GM21619 (cell line): Measurements from ENCODE around the gene TMEM201.

Experiments
- ATAC-seq: cut with Tn5 transposase; IDR thresholded peaks from one replicate; pipeline ENCODE4 v1.9.1; 2021; ENCODE audit not compliant: unreplicated experiment

The TMEM201 gene

DNA sequence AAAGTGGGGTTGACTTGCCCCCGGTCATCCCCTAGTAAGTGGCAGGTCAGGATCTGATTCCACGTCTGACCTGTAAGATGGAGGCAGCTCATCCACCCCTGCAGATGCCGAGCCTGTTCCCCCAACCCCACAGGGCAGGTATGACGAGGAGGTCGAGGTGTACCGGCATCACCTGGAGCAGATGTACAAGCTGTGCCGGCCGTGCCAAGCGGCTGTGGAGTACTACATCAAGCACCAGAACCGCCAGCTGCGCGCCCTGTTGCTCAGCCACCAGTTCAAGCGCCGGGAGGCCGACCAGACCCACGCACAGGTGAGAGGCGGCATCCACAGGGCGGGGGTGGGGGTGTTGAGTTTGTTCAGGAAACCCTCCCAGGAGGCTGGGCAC, 9.6 kb downstream of the TMEM201 start:
- ATAC-seq: no peak

DNA sequence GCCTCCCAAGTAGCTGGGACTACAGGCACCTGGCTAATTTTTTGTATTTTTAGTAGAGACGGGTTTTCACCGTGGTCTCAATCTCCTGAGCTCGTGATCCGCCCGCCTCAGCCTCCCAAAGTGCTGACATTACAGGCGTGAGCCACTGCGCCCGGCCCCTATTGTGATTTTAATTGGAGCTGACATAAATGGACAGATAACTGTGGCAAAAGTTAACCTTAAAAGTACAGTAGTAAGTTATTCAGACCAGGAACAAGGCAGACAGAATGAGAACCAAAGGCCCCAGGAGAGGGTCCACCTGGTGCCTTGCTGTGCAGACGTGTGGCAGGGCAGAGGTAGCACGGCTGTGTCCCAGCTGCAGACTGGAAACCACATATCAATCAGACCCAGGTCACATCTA, 11.0 kb downstream of the TMEM201 start:
- ATAC-seq: no peak

DNA sequence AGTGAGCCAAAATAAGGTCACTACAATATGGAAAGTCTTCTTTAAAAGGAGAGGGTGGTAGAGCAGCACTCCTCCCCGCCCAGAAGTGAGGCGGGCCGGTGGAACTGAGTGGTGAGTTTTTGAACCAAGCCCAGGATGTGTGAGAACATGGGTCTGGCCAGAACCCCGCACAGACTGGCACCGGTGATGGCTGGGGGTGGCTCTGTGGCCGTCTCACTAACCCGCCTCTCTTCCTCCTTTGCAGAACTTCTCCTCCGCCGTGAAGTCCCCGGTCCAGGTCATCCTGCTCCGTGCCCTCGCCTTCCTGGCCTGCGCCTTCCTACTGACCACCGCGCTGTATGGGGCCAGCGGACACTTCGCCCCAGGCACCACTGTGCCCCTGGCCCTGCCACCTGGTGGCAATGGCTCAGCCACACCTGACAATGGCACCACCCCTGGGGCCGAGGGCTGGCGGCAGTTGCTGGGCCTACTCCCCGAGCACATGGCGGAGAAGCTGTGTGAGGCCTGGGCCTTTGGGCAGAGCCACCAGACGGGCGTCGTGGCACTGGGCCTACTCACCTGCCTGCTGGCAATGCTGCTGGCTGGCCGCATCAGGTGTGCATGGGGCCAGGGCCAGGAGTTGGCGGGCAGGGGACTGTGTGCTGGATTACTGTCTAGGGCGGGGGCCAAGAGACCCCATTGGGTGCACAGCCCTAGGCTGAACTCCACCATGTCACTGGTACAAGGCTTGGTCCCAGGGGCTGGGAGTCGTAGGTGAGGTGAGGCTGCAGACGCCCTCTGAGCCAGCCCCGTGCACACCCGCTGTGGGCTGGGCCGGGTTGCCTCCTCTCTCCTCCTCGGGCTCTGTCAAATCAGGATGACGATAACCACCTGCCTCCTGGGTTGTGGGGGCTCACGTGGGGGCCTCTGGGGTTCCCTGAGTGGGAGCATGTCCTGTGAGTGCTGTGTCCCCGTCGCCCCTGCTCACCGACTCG, 12.4 kb downstream of the TMEM201 start:
- no peak for ATAC-seq

DNA sequence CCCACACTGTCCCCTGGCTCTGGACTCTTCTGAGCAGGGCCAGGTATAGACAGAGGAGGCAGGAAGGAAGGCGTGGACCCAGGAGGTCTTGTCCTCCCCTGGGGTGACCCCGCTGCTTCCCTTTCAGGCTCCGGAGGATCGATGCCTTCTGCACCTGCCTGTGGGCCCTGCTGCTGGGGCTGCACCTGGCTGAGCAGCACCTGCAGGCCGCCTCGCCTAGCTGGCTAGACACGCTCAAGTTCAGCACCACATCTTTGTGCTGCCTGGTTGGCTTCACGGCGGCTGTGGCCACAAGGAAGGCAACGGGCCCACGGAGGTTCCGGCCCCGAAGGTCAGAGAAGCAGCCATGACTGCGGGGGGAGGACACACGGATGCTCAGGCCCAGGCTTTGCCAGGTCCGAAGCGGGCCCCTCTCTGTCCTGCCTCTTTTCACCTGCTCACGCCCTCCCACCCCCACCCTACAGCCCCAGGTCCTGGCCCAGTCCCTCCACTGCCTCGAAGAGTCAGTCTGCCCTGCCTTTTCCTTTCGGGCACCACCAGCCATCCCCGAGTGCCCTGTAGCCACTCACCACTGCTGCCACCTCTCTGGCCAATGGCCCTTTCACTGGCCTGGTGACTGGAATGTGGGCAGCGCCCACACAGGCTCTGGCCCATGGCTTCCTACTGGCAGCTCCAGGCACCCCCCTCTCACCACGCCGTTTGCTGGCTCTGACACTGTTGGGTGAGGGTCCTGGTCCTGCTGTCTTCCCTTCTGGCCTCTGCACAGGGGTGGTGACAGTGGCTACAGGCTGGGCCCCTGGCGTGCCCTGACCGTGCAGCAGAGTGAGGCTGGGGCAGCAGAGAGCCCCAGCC, 13.5 kb downstream of the TMEM201 start:
- ATAC-seq: no peak

DNA sequence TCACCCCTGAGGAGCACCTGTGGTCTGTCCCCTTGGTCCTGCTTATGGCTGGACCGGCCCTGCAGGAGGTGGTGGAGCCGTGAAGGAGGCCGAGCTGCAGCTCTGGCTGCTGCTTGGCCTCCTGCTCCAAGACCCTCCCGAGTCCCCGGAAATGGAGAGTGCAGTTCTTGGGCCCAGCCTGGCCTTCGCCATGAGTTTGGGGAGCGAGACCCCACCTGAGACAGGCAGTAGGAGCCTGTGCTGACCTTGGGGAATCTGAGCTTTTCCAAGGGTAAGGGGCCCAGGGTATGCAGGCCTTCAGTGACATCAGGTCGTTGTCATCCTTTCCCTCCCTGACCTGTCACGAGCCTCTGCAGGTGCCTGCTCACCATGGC, 14.1 kb downstream of the TMEM201 start:
- no peak for ATAC-seq

DNA sequence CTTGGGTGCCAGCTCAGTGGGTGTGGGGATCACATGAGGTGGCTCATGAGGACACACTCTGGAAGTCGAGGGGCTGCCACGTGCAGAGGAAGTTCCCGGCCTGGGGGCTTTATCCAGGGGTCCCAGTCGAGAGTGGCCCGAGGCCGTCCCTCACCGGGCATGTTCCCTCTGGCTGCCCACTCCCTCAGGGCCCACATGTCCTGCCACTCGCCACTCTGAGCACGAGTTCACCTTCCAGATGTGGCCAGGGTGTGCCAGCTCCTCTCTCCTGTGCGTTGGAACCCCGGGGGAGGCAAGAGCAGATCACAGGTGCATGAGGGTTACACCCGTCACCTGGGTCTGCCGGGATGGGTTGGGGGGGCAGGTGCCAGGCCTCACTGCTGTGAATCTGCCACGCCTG, 14.6 kb downstream of the TMEM201 start:
- ATAC-seq: no peak

- no peak for ATAC-seq
Measured at GRCh38 chr1:9603766-9604753, 15.3 kb downstream of the TMEM201 start.

DNA sequence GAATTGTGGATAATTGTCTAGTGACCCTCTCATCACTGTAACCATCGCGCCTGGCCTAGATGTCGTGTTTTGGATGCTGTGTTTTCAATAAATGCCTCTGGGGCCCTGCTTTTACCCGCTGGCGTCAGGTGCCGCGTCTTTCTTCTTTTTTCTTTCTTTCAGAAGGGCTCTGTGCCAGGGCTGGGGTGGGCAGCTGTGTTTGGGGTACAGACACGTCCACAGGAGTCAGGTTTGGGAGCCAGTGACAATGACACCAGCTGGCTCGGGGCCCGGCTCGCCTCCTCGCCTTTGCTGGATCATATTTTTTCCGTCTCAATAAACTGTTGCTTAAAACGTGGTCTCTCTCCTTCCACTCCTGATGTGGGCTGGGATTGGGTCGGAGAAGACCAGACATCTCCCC, 16.1 kb downstream of the TMEM201 start:
- no peak for ATAC-seq

- no peak for ATAC-seq
Measured at GRCh38 chr1:9605946-9606455, 17.3 kb downstream of the TMEM201 start.

DNA sequence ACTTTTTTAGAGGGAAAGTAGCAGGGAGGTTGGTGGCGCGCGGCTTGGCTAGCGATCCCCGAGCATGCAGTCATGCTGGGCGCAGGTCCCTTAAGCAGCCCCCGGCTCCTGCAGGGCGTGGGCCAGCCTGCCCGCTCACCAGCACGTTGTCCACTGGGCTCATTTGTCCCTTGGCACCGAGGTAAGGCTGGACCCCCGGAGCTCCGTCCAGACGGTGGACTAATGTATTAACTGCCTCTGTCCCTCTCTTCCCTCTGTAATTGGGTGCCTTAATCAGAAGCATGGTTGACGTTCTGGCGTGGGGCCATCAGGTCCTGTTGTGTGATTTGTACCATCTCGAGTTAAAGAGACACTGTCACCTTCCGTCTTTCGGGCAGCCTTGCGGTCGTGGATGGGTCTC, 17.7 kb downstream of the TMEM201 start:
- ATAC-seq: no peak

GRCh38 chr1:9606948-9607347, 18.2 kb downstream of the TMEM201 start:
- ATAC-seq: no peak

DNA sequence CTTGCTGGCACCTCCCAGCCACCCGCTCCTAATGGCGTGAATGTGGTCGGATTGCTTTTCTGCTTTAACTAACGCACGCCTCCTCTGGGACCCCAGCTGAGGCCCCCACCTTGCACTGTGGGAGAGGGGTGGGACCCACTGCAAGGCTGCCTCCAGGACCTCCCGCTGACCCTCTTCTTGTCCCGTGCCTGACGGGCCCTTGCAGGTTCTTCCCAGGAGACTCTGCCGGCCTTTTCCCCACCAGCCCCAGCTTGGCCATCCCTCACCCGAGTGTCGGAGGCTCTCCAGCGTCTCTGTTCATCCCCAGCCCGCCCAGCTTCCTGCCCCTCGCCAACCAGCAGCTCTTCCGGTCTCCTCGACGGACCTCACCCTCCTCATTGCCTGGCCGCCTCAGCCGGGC, 18.6 kb downstream of the TMEM201 start:
- ATAC-seq: no peak

- ATAC-seq: no peak
Measured at GRCh38 chr1:9609998-9610397, 21.3 kb downstream of the TMEM201 start.

GRCh38 chr1:9610548-9610947, 21.8 kb downstream of the TMEM201 start:
- ATAC-seq: no peak

GRCh38 chr1:9611716-9612115, 23.0 kb downstream of the TMEM201 start:
- no peak for ATAC-seq

DNA sequence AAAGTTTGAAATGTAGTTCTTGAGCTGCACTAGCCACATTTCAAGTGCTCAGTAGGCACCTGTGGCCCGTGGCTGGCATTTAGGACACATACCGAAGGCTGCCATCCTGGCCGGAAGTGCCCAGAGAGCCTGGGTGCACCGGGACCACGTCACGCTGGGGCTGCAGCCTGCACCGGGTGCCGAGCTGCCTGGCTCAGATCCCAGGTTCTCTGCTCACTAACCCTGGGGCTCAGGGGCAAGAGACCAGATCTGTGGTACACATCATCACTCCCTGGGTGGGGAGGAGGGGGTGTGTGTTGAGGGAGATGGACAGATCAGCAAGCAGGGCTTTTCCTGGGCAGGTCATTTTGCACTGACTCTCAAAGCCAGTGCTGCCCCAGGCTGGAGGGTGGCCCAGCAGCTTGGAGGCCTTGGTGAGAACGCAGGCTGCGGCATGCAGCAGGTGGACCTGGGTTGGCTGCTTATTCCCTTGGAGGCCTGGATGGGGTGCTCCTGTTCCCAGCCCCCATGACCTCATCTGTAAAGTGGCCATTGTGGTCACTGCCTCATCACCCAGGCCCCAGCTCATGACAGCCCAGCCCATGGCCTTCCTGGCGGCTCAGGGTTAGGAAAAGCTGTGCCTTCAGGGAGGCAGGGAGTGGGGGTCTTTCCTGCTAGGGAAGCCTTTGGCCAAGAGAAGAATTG, 23.6 kb downstream of the TMEM201 start:
- no peak for ATAC-seq

DNA sequence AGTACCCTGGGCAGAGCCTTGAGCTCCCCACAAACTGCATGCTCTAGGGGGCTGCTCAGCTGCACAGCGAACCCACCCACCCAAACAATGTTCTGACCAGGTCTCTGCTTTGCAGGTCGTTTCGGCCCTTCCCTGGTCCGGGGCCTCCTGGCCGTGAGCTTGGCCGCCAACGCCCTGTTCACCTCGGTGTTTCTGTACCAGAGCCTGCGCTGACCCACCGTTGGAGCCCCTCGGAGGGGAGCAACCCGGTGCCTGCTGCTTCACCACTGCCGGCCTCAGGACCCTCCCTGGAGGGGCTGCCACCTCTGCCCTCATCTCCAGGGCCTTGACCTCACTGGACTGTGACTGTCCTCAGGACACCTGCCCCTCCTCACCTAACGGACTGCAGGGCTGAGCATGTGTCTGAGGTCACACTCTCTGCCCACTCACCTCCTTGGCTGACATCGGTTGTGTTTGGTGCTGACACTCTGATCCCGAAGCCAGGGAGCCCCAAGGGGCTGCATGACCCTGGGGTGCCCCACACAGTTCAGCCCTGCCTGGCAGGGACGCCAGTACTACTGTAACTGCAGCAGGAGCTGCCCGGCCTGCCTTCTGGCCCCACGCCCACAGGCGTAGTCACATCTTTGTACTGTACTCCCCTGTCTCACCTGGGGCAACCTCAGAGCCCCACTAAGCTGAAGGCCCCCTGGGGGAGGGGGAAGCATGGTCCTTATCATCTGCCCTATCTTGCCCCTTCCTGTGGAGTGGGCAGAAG, 24.3 kb downstream of the TMEM201 start:
- no peak for ATAC-seq

GRCh38 chr1:9613625-9614299, 25.1 kb downstream of the TMEM201 start:
- ATAC-seq: no peak
